Stomach (tissue), 9 donors: ENCODE data around the gene CHD6. TPM values are rescaled to one million over a fixed set of nuclear protein-coding genes. Genes with fewer than 3 reads are reported as not detected.

Experiments used
- DNase-seq, 2 donors: peaks; one replicate each; pipeline versions ENCODE4 v3.0.0 to v3.0.0-alpha.2; 2013 to 2019
- H3K27ac ChIP-seq, 5 donors: fragments of 200-600 bp in 4 of 5; sonication (generic) in 4 of 5; one replicate each; pipeline ENCODE4 v1.5.1; 2013 to 2019; ENCODE audit warnings: mild to moderate bottlenecking in 1 of 5, moderate library complexity in 1 of 5
- H3K27me3 ChIP-seq, 3 donors: fragments of 200-600 bp; sonication (generic); one replicate each; pipeline ENCODE4 v1.5.1; 2017 to 2019; ENCODE audit warnings: mixed run types in 1 of 3
- H3K36me3 ChIP-seq, 4 donors: fragments of 200-600 bp; sonication (generic); 1 replicate in 3 of 4; 2 replicates in 1 of 4; pipeline ENCODE4 v1.5.1; 2016 to 2019
- H3K4me1 ChIP-seq, 4 donors: fragments of 200-600 bp; sonication (generic); one replicate each; pipeline ENCODE4 v1.5.1; 2016 to 2019
- H3K4me3 ChIP-seq, 4 donors: fragments of 200-600 bp; sonication (generic) in 3 of 4; one replicate each; pipeline ENCODE4 v1.5.1; 2016 to 2019; ENCODE audit warnings: mild to moderate bottlenecking in 1 of 4
- H3K9me3 ChIP-seq, 4 donors: fragments of 200-600 bp; sonication (generic); one replicate each; pipeline ENCODE4 v1.5.1; 2016 to 2019
- EP300 ChIP-seq: sonication (generic); formaldehyde crosslinking; IDR thresholded peaks from one replicate; pipeline ENCODE4 v1.6.1; 2017; ENCODE audit warnings: antibody characterized with exemption
- POLR2A ChIP-seq, 4 donors: fragments of 450-650 bp; IDR thresholded peaks; one replicate each; pipeline ENCODE4 v1.6.1; 2016; ENCODE audit warnings: antibody characterized with exemption in 4 of 4, control low read depth in 2 of 4, mild to moderate bottlenecking in 1 of 4, moderate library complexity in 1 of 4
- POLR2AphosphoS5 ChIP-seq, 3 donors: sonication (generic); formaldehyde crosslinking; IDR thresholded peaks; one replicate each; pipeline ENCODE4 v1.6.1; 2016; ENCODE audit warnings: antibody characterized with exemption in 3 of 3
- WGBS, 5 donors: extraction: QIAGEN DNeasy Blood & Tissue Kit in 3 of 5; methylation state at CpG; one replicate each; pipeline versions ENCODE4 v1.1.5 to v1.1.7; 2013 to 2018; 5-methylcytosine and 5-hydroxymethylcytosine counted together
- intact Hi-C: fragments of 100-400 bp; cut with DNase I; formaldehyde crosslinking; loops from one replicate; pipeline ENCODE4 v1.15.1; 2023; ENCODE audit warnings: low total_unique reads
- polyA plus RNA-seq, 3 donors: library from polyadenylated mRNA; stranded (reverse); fragments of 200-250 nt; gene quantifications; one replicate each; pipeline ENCODE4 v1.2.3, GENCODE V29; 2013
- total RNA-seq, 5 donors: library from RNA; depleted of rRNA; stranded (reverse); fragments of >200 nt; gene quantifications; one replicate each; pipeline versions ENCODE4 v1.1.0 to v1.2.3, GENCODE V29; 2014 to 2016
- TF ChIP-seq, protein P1 (sequence below), 7 experiments: fragments of 450-650 bp in 4 of 7; fragments of 200-600 bp in 3 of 7; sonication (generic) in 3 of 7; IDR thresholded peaks; one replicate each; pipeline ENCODE4 v1.5.1; 2016 to 2019; ENCODE audit warnings: antibody characterized with exemption in 7 of 7, control low read depth in 2 of 7, mild to moderate bottlenecking in 1 of 7
- donor health status: healthy with polysubstance abuse.
- donor health status: Bipolar disorder and iron deficiency.
- donor health status: healthy.

CHD6 gene
- total and polyA plus RNA-seq, 8 donors = 4.4 to 84.6 (median 47.5) TPM

DNA sequence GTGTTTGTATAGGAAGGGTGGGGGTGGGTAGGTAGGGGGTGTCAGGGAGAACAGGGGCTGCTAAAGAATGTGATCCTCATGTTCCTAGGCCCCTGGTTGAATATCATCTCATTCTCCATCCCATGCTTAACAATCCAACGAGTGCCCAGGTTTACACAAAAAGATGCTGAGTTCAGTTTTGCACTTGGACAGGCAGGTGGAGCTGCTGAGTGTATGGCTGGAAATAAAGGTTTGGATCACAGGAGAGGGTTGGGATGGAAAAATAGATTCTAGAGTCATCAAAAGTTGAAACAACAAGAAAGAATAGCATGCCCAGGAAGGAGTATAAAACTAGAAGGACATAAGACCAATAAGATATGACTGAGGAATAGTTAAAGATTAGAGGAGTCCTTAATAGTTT, 14.2 kb downstream of the CHD6 start:
- intact Hi-C loops = no loop called here
- Histone ChIP-seq H3K4me1 (peaks cover 0 to 44% (median 11%) of the 10 kb centered on the region in 4 donors), H3K4me3 (no peak overlapping the region), H3K27me3 (no peaks in the 10 kb centered on the region), H3K9me3 (peaks cover 7 to 31% (median 22%) of the 10 kb centered on the region in 4 donors), H3K27ac (no peak overlapping the region), H3K36me3 (peaks cover 0 to 7% (median 0%) of the 10 kb centered on the region in 4 donors)
- WGBS, 5 donors = 40 to 80% (median 54%) methylated on average over 1 of the region's 1 CpG
- no peak for DNase-seq
- no peak for TF ChIP-seq POLR2AphosphoS5 (IDR thresholded peaks at IDR 0.05)

DNA sequence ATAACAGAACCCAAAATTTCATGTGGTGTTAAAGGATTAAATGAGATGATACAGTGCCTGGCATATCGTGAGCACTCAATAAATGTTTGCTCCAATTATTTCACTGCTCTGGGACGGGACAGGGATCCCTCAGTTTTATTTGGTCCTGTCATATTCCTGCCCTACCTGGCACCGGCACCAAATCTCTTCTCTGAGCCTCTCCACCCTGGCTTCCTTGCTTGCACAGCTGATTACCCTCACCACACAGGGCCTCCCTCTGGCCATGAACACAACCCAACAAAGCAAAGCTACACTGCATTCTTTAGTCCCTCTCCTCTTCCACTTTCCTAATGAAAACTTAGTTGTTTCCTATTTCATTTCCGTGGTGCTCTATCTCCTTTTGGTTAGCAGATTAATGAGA, 16.4 kb downstream of the CHD6 start:
- TF ChIP-seq EP300 = no peak
- no peak for TF ChIP-seq POLR2AphosphoS5 (IDR thresholded peaks at IDR 0.05)
- TF ChIP-seq, protein P1, sequence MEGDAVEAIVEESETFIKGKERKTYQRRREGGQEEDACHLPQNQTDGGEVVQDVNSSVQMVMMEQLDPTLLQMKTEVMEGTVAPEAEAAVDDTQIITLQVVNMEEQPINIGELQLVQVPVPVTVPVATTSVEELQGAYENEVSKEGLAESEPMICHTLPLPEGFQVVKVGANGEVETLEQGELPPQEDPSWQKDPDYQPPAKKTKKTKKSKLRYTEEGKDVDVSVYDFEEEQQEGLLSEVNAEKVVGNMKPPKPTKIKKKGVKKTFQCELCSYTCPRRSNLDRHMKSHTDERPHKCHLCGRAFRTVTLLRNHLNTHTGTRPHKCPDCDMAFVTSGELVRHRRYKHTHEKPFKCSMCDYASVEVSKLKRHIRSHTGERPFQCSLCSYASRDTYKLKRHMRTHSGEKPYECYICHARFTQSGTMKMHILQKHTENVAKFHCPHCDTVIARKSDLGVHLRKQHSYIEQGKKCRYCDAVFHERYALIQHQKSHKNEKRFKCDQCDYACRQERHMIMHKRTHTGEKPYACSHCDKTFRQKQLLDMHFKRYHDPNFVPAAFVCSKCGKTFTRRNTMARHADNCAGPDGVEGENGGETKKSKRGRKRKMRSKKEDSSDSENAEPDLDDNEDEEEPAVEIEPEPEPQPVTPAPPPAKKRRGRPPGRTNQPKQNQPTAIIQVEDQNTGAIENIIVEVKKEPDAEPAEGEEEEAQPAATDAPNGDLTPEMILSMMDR (IDR thresholded peaks at IDR 0.05) = no peak
- TF ChIP-seq POLR2A (IDR thresholded peaks at IDR 0.05) = no peak
- H3K4me1 ChIP-seq = peaks cover 0 to 29% (median 0%) of the 10 kb centered on the region in 4 donors
- no peak overlapping the region for H3K27ac ChIP-seq
- peaks cover 7 to 51% (median 36%) of the 10 kb centered on the region in 4 donors for H3K9me3 ChIP-seq
- no peaks in the 10 kb centered on the region for H3K27me3 ChIP-seq
- H3K4me3 ChIP-seq = no peak overlapping the region
- intact Hi-C loops = no loop called here
- no peak for DNase-seq
- H3K36me3 ChIP-seq = peaks cover 0 to 7% (median 0%) of the 10 kb centered on the region in 4 donors
- WGBS, 5 donors = 77 to 93% (median 90%) methylated on average over 4 of the region's 4 CpGs

DNA sequence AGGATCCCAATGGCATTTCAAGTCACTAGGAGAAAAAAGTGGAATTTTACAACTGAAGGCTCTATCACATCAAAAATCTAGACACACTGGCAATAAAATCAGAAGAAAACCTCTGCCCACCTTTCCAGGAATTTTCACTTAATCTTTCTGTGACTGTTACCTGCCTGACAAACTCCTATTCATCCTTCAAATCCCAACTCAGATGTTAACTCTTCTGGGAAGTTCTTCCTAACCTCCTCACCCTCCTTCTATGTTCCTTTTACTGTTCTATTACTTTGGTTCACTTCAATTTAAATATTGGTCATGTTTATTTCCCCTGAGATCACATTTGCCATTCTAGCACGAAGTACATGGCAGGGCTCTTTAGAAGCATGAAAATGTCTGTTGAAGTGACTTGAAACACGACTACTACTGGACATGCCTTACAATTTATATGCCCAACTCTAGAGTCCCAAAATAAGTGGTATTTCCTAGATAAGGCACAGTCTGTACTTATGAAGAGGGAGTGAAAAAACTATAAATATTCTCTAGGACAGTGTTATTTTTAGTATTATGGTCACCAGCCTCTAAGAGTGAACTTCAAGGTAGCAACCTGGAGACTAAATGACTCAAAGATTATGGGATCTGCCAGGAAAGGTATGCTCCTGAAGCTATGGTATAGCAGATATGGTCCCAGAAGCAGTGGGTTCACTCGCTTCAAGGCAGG, 17.1 kb downstream of the CHD6 start:
- Histone ChIP-seq H3K4me3 (no peak overlapping the region), H3K27me3 (no peaks in the 10 kb centered on the region), H3K4me1 (peaks cover 0 to 29% (median 0%) of the 10 kb centered on the region in 4 donors), H3K36me3 (peaks cover 0 to 9% (median 0%) of the 10 kb centered on the region in 4 donors), H3K9me3 (peaks cover 8 to 58% (median 39%) of the 10 kb centered on the region in 4 donors), H3K27ac (no peak overlapping the region)
- intact Hi-C loops = no loop called here
- no peak for DNase-seq
- no peak for TF ChIP-seq POLR2A (IDR thresholded peaks at IDR 0.05)
- 88 to 97% (median 94%) methylated on average over 3 of the region's 3 CpGs for WGBS, 5 donors

DNA sequence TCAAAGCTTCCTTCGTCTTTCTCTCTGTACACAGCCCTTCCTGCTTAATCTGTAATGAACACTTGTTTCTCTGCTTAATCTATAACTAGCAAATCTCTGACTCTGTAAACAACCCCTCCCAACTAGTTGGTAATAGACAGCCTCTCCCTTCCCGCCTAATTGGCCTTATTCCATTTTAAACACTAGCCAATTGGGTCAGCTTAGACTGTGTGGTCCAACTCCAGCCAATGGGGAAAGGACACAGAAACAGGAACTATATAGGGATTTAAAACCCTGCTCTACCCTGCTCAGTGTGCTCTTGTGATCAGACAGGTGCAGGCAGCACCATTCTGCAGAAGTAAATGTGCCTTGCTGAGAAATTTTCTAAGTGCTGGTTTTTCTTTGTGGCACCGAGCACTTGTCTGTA, 18.5 kb downstream of the CHD6 start:
- WGBS, 5 donors = 45 to 60% (median 58%) methylated on average over 3 of the region's 3 CpGs

DNA sequence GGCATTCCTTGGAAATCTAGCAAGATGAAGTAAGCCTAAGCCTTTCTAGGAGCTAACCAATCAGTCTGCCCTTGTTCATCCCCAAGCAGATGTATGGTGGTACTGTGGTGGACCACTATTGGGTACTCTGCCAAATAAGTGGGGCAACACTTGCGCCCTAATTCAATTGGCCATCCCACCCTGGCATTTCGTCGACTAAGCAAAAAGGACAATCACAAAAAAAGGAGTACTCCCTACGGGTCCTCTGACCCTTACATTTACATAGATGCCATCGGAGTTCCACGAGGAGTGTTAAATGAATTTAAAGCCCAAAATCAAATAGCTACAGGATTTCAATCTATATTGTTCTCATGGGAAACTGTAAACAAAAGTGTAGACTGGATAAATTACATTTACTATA, 19.5 kb downstream of the CHD6 start:
- no peak overlapping the region for H3K27ac ChIP-seq
- intact Hi-C loops = no loop called here
- DNase-seq = no peak
- H3K9me3 ChIP-seq = peaks cover 20 to 77% (median 53%) of the 10 kb centered on the region in 4 donors
- no peaks in the 10 kb centered on the region for H3K27me3 ChIP-seq
- 97 to 99% (median 98%) methylated on average over 6 of the region's 6 CpGs for WGBS, 5 donors
- peaks cover 0 to 20% (median 3%) of the 10 kb centered on the region in 4 donors for H3K36me3 ChIP-seq
- H3K4me3 ChIP-seq = no peak overlapping the region
- peaks cover 0 to 17% (median 0%) of the 10 kb centered on the region in 4 donors for H3K4me1 ChIP-seq
- no peak for TF ChIP-seq POLR2AphosphoS5 (IDR thresholded peaks at IDR 0.05)
- TF ChIP-seq POLR2A (IDR thresholded peaks at IDR 0.05) = no peak

More for the DNA sequence above, 18.5 kb downstream of the CHD6 start:
- Histone ChIP-seq H3K9me3 (peaks cover 19 to 72% (median 49%) of the 10 kb centered on the region in 4 donors), H3K4me3 (no peak overlapping the region), H3K4me1 (peaks cover 0 to 25% (median 0%) of the 10 kb centered on the region in 4 donors), H3K27ac (no peak overlapping the region), H3K36me3 (peaks cover 0 to 19% (median 3%) of the 10 kb centered on the region in 4 donors), H3K27me3 (no peaks in the 10 kb centered on the region)
- no peak for TF ChIP-seq POLR2AphosphoS5 (IDR thresholded peaks at IDR 0.05)
- no peak for TF ChIP-seq EP300
- intact Hi-C loops = no loop called here
- no peak for DNase-seq

DNA sequence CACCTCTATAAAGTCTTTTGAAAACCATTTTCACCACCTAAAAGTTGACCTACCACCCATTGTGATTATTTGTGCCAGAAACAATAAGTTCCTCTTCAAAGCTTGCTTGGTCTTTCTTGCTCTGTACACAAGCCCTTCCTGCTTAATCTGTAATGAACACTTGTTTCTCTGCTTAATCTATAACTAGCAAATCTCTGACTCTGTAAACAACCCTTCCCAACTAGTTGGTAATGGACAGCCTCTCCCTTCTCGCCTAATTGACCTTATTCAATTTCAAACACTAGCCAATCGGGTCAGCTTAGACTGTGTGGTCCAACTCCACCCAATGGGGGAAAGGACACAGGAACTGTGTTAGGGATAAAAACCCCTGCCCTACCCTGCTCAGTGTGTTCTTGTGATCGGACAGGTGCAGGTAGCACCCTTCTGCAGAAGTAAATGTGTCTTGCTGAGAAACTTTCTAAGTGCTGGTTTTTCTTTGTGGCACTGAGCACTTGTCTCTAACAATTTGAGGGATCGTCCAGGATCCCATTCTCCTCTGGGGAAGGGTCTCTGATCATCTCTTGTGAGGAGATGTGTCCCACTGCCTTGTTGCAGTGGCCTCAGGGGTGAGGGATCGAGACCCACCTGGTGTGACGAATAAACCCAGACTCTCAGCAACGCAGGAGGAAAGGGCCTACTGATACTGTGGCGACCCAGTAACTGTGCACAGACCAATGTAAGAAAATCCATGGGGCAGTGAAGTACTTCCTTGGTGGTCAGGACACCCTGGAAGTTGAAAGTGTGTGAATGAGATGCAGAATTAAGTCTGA, 23.5 kb downstream of the CHD6 start:
- 74 to 89% (median 82%) methylated on average over 8 of the region's 8 CpGs for WGBS, 5 donors
- H3K4me3 ChIP-seq = no peak overlapping the region
- H3K27me3 ChIP-seq = no peaks in the 10 kb centered on the region
- TF ChIP-seq POLR2A (IDR thresholded peaks at IDR 0.05) (no peak), POLR2AphosphoS5 (IDR thresholded peaks at IDR 0.05) (no peak), EP300 (no peak)
- TF ChIP-seq, protein P1 (IDR thresholded peaks at IDR 0.05) = no peak
- no peak for DNase-seq
- peaks cover 0 to 13% (median 3%) of the 10 kb centered on the region in 4 donors for H3K36me3 ChIP-seq
- intact Hi-C loops = no loop called here
- no peak overlapping the region for H3K27ac ChIP-seq
- peaks cover 0 to 14% (median 7%) of the 10 kb centered on the region in 4 donors for H3K4me1 ChIP-seq
- peaks cover 13 to 54% (median 38%) of the 10 kb centered on the region in 4 donors for H3K9me3 ChIP-seq
